Measurements from ENCODE around the gene RFLNA. TPM values are rescaled to one million over a fixed set of nuclear protein-coding genes. Genes with fewer than 3 reads are reported as not detected.
A peak's percentile ranks its signal among the peaks of the same experiment; 100 is the strongest.

The RFLNA gene
- total RNA-seq, 4 donors from 2014 or later: 11.4 to 19.4 (median 17.0) TPM

- Histone ChIP-seq H3K4me1 (peaks cover 0 to 13% (median 0%) of the 10 kb centered on the region in 4 donors), H3K27ac (no peak overlapping the region), H3K27me3 (no peaks in the 10 kb centered on the region), H3K9me3 (no peaks in the 10 kb centered on the region), H3K36me3 (peaks cover 7 to 100% (median 67%) of the 10 kb centered on the region in 3 donors), H3K4me3 (no peak overlapping the region)
- DNase-seq (ENCODE audit: low spot score in 2 of 2): no peak
- WGBS, 2 donors: 87 to 90% methylated on average over 9 of the region's 9 CpGs
- TF ChIP-seq POLR2A (IDR thresholded peaks at IDR 0.05) (no peak), EP300 (IDR thresholded peaks at IDR 0.05) (no peak)
- TF ChIP-seq, protein P1, sequence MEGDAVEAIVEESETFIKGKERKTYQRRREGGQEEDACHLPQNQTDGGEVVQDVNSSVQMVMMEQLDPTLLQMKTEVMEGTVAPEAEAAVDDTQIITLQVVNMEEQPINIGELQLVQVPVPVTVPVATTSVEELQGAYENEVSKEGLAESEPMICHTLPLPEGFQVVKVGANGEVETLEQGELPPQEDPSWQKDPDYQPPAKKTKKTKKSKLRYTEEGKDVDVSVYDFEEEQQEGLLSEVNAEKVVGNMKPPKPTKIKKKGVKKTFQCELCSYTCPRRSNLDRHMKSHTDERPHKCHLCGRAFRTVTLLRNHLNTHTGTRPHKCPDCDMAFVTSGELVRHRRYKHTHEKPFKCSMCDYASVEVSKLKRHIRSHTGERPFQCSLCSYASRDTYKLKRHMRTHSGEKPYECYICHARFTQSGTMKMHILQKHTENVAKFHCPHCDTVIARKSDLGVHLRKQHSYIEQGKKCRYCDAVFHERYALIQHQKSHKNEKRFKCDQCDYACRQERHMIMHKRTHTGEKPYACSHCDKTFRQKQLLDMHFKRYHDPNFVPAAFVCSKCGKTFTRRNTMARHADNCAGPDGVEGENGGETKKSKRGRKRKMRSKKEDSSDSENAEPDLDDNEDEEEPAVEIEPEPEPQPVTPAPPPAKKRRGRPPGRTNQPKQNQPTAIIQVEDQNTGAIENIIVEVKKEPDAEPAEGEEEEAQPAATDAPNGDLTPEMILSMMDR (IDR thresholded peaks at IDR 0.05): no peak
These were observed 52.4 kb downstream of the RFLNA start for GRCh38 chr12:124347335-124347734.

GRCh38 chr12:124347805-124348658 is 53.1 kb downstream of the RFLNA start:
- H3K27ac ChIP-seq: peak overlapping the region in 1 of 4 donors; percentile 41
- no peak for DNase-seq (ENCODE audit: low spot score in 2 of 2)

DNA sequence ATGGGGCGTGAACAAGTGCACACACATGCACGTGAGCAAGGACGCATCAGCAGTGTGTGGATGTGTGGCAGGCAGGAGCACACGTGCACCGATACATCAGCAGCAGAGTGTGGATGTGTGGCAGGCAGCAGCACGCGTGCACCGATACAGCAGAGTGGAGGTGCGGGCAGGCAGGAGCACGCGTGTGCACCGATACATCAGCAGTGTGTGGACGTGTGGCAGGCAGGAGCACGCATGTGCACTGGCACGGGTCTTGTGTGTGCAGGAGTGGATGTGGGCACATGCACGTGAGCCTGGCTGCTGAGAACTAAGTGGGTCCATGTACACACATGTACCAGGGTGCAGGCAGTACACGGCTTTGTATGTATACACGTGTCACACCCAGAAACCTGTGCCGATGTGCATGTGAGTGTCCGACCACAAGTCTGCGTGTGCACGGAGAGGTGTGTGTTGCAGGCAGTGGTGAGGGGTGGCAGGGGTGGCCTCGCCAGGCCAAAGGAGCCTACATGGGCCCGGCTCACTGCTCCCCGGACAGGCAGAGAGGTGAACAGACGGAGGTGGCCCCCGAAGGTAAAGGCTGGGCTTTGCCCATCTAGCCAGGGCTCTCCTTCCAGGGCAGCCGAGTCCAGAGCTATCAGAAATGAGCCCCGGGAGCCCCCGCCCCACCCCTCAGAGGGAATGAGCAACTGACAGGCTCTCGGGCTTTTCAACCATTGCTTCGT is 53.9 kb downstream of the RFLNA start:
- Histone ChIP-seq H3K27me3 (no peaks in the 10 kb centered on the region), H3K4me3 (no peak overlapping the region), H3K27ac (peak overlapping the region in 1 of 4 donors; percentile 41), H3K4me1 (peaks cover 0 to 25% (median 4%) of the 10 kb centered on the region in 4 donors), H3K9me3 (no peaks in the 10 kb centered on the region), H3K36me3 (peaks cover 3 to 100% (median 60%) of the 10 kb centered on the region in 3 donors)
- 85 to 91% methylated on average over 32 of the region's 32 CpGs for WGBS, 2 donors
- no peak for DNase-seq (ENCODE audit: low spot score in 2 of 2)
- TF ChIP-seq POLR2A (IDR thresholded peaks at IDR 0.05) (no peak), EP300 (IDR thresholded peaks at IDR 0.05) (peak in 1 of 2 donors; percentile 14)
- TF ChIP-seq, protein P1 (IDR thresholded peaks at IDR 0.05): no peak

More at GRCh38 chr12:124347805-124348658, 53.1 kb downstream of the RFLNA start:
- Histone ChIP-seq H3K36me3 (peaks cover 4 to 100% (median 61%) of the 10 kb centered on the region in 3 donors), H3K9me3 (no peaks in the 10 kb centered on the region), H3K4me1 (peaks cover 0 to 18% (median under 1%) of the 10 kb centered on the region in 4 donors), H3K4me3 (no peak overlapping the region), H3K27me3 (no peaks in the 10 kb centered on the region)
- TF ChIP-seq, protein P1 (IDR thresholded peaks at IDR 0.05): peak; percentile 23 to 69 (median 55)
- TF ChIP-seq EP300 (IDR thresholded peaks at IDR 0.05): no peak
- WGBS, 2 donors: 75 to 82% methylated on average over 29 to 34 of the region's 34 CpGs

GRCh38 chr12:124350491-124350890 is 55.6 kb downstream of the RFLNA start:
- TF ChIP-seq EP300 (IDR thresholded peaks at IDR 0.05) (no peak), POLR2A (IDR thresholded peaks at IDR 0.05) (no peak)
- TF ChIP-seq, protein P1 (IDR thresholded peaks at IDR 0.05): no peak
- 94 to 98% methylated on average over 18 of the region's 18 CpGs for WGBS, 2 donors
- Histone ChIP-seq H3K9me3 (no peaks in the 10 kb centered on the region), H3K4me3 (no peak overlapping the region), H3K4me1 (peaks cover 0 to 41% (median 8%) of the 10 kb centered on the region in 4 donors), H3K27ac (no peak overlapping the region), H3K36me3 (peaks cover 6 to 100% (median 65%) of the 10 kb centered on the region in 3 donors), H3K27me3 (no peaks in the 10 kb centered on the region)
- DNase-seq (ENCODE audit: low spot score in 2 of 2): no peak

All from tibial nerve (tissue), 4 donors.